H1 (cell line): ENCODE measurements around the gene FAM177B. TPM values are rescaled to one million over a fixed set of nuclear protein-coding genes. Genes with fewer than 3 reads are reported as not detected.
"Not testable (repeated sequence)": the region's sequence is repeated elsewhere in the genome, so short reads cannot be mapped to it uniquely, and the experiment has no call there.

Experiments used
- CTCF ChIA-PET: fragments of 300-600 bp; sonication (Branson Sonifier 250); formaldehyde crosslinking; loops from one replicate; lab custom pipeline; 2021; ENCODE audit not compliant: partially characterized antibody; lab: Charles Lee
- POLR2A ChIA-PET: fragments of 300-600 bp; sonication (Branson Sonifier 250); formaldehyde crosslinking; loops from one replicate; lab custom pipeline; 2021; ENCODE audit warnings: inconsistent platforms; ENCODE audit not compliant: partially characterized antibody; lab: Charles Lee
- DNase-seq, 2 experiments: peaks; one replicate each; pipeline versions ENCODE4 v3.0.0 to v3.0.0-alpha.2; 2010 to 2022; ENCODE audit warnings: low spot score in 2 of 2, low read depth in 1 of 2, mixed read lengths in 1 of 2
- FAIRE-seq: peaks from 2 replicates; lab custom pipeline; 2011; peaks lifted over from hg19 to GRCh38; lab: Jason Lieb, UNC
- H2AFZ ChIP-seq: 2 replicates; pipeline ENCODE4 v1.8.1; 2012; ENCODE audit warnings: low read length, inconsistent platforms
- H2AK5ac ChIP-seq: 2 replicates; pipeline ENCODE4 v1.6.1; 2013; ENCODE audit warnings: low read depth, low read length
- H2BK120ac ChIP-seq: replicated peaks from 2 replicates; pipeline ENCODE3; 2013; ENCODE audit warnings: low read depth, low read length, inconsistent platforms
- H2BK12ac ChIP-seq: 2 replicates; pipeline ENCODE4 v1.6.1; 2013; ENCODE audit warnings: low read depth, low read length
- H2BK15ac ChIP-seq: 2 replicates; pipeline ENCODE4 v1.6.1; 2013; ENCODE audit warnings: low read length
- H2BK20ac ChIP-seq: 2 replicates; pipeline ENCODE4 v1.6.1; 2013; ENCODE audit warnings: low read length
- H2BK5ac ChIP-seq: 2 replicates; pipeline ENCODE4 v1.6.1; 2013; ENCODE audit warnings: low read depth, low read length
- H3K14ac ChIP-seq: 2 replicates; pipeline ENCODE4 v1.6.1; 2013; ENCODE audit warnings: inconsistent platforms; ENCODE audit not compliant: insufficient read length
- H3K18ac ChIP-seq: 2 replicates; pipeline ENCODE4 v1.6.1; 2013; ENCODE audit warnings: low read length; ENCODE audit errors: extremely low read depth
- H3K23ac ChIP-seq: 2 replicates; pipeline ENCODE4 v1.6.1; 2013; ENCODE audit warnings: inconsistent platforms; ENCODE audit not compliant: insufficient read length
- H3K23me2 ChIP-seq: 2 replicates; pipeline ENCODE4 v1.6.1; 2013; ENCODE audit warnings: low read depth, low read length
- H3K27ac ChIP-seq: 2 replicates; pipeline ENCODE4 v1.6.1; 2011; ENCODE audit warnings: low read depth, low read length, inconsistent platforms
- H3K27me3 ChIP-seq, 4 experiments: replicated peaks in 1 of 4; 1 replicate in 1 of 4; 2 replicates in 3 of 4; pipeline versions ENCODE4 v1.6.1 to v1.8.1; 2011 to 2013; ENCODE audit warnings: low read length in 3 of 4, mild to moderate bottlenecking in 3 of 4, inconsistent platforms in 2 of 4, mixed read lengths in 2 of 4, moderate library complexity in 1 of 4; ENCODE audit not compliant: control insufficient read depth in 3 of 4, insufficient read depth in 3 of 4; ENCODE audit errors: extremely low read depth in 1 of 4
- H3K36me3 ChIP-seq, 4 experiments: 2 replicates each; pipeline versions ENCODE4 v1.6.1 to v1.8.1; 2011 to 2013; ENCODE audit warnings: mild to moderate bottlenecking in 4 of 4, low read length in 3 of 4, moderate library complexity in 2 of 4, control low read depth in 1 of 4, inconsistent platforms in 1 of 4; ENCODE audit not compliant: insufficient read depth in 4 of 4, control insufficient read depth in 2 of 4
- H3K4ac ChIP-seq: replicated peaks from 2 replicates; pipeline ENCODE3; 2013; ENCODE audit warnings: low read length, low read depth, mixed read lengths, inconsistent platforms; ENCODE audit not compliant: insufficient read length
- H3K4me1 ChIP-seq, 4 experiments: replicated peaks in 1 of 4; 1 replicate in 1 of 4; 2 replicates in 3 of 4; pipeline versions ENCODE4 v1.6.1 to v1.8.1; 2011 to 2013; ENCODE audit warnings: low read length in 3 of 4, inconsistent platforms in 2 of 4, mixed read lengths in 1 of 4; ENCODE audit not compliant: insufficient read depth in 4 of 4, control insufficient read depth in 3 of 4
- H3K4me2 ChIP-seq, 2 experiments: 2 replicates each; pipeline versions ENCODE4 v1.6.1 to v1.8.1; 2011 to 2013; ENCODE audit warnings: low read depth in 2 of 2, low read length in 2 of 2, control low read depth in 1 of 2, inconsistent platforms in 1 of 2, mild to moderate bottlenecking in 1 of 2; ENCODE audit not compliant: insufficient read depth in 1 of 2
- H3K4me3 ChIP-seq, 4 experiments: fragments of 200-600, 300-600 bp in 1 of 4; sonication (generic), shearing (Covaris generic), sonication (Bioruptor Twin) in 1 of 4; 2 replicates each; pipeline versions ENCODE4 v1.5.1 to v1.8.1; 2011 to 2016; ENCODE audit warnings: low read length in 4 of 4, low read depth in 3 of 4, control low read depth in 2 of 4, inconsistent platforms in 2 of 4, mild to moderate bottlenecking in 2 of 4, mixed read lengths in 1 of 4, moderate library complexity in 1 of 4; ENCODE audit not compliant: insufficient read depth in 2 of 4; ENCODE audit errors: extremely low read depth in 1 of 4
- H3K56ac ChIP-seq: replicated peaks from 2 replicates; pipeline ENCODE3; 2013; ENCODE audit warnings: low read depth, mild to moderate bottlenecking, mixed read lengths, low read length, inconsistent platforms; ENCODE audit not compliant: insufficient read length
- H3K79me1 ChIP-seq: 2 replicates; pipeline ENCODE4 v1.6.1; 2013; ENCODE audit warnings: low read depth, low read length, control low read depth
- H3K79me2 ChIP-seq, 2 experiments: 2 replicates each; pipeline versions ENCODE4 v1.6.1 to v1.8.1; 2012 to 2013; ENCODE audit warnings: low read length in 2 of 2, mild to moderate bottlenecking in 2 of 2, inconsistent platforms in 1 of 2; ENCODE audit not compliant: insufficient read depth in 2 of 2, control insufficient read depth in 1 of 2
- H3K9ac ChIP-seq, 4 experiments: replicated peaks in 1 of 4; 1 replicate in 1 of 4; 2 replicates in 3 of 4; pipeline versions ENCODE4 v1.6.1 to v1.8.1; 2011 to 2013; ENCODE audit warnings: low read depth in 3 of 4, low read length in 3 of 4, control low read depth in 2 of 4, mild to moderate bottlenecking in 2 of 4, moderate library complexity in 2 of 4, inconsistent platforms in 1 of 4; ENCODE audit errors: extremely low read depth in 1 of 4
- H3K9me3 ChIP-seq, 2 experiments: 2 replicates each; pipeline versions ENCODE4 v1.6.1 to v1.8.1; 2012 to 2013; ENCODE audit warnings: mild to moderate bottlenecking in 2 of 2, moderate library complexity in 2 of 2, control low read depth in 1 of 2, inconsistent platforms in 1 of 2, low read depth in 1 of 2, low read length in 1 of 2, mixed read lengths in 1 of 2; ENCODE audit not compliant: insufficient read depth in 2 of 2
- H4K20me1 ChIP-seq, 2 experiments: replicated peaks in 1 of 2; 2 replicates each; pipeline versions ENCODE3 to v1.8.1; 2011 to 2013; ENCODE audit warnings: inconsistent platforms in 2 of 2, low read length in 2 of 2, mild to moderate bottlenecking in 1 of 2; ENCODE audit not compliant: insufficient read depth in 2 of 2, control insufficient read depth in 1 of 2
- H4K5ac ChIP-seq: 2 replicates; pipeline ENCODE4 v1.6.1; 2013; ENCODE audit warnings: low read length, low read depth, mixed read lengths, inconsistent platforms; ENCODE audit not compliant: insufficient read length
- H4K8ac ChIP-seq: 2 replicates; pipeline ENCODE4 v1.8.0; 2013; ENCODE audit warnings: mild to moderate bottlenecking, moderate library complexity, low read length, inconsistent platforms; ENCODE audit not compliant: insufficient read depth; ENCODE audit errors: extremely low read depth
- H4K91ac ChIP-seq: replicated peaks from 2 replicates; pipeline ENCODE3; 2013; ENCODE audit warnings: low read length, mixed read lengths, inconsistent platforms; ENCODE audit not compliant: insufficient read length
- HDAC6 ChIP-seq: IDR thresholded peaks from one replicate; pipeline ENCODE4 v1.7.1; 2012; ENCODE audit warnings: low read depth, mild to moderate bottlenecking, inconsistent platforms, low read length, moderate library complexity
- KDM5A ChIP-seq: fragments of 200-600 bp; IDR thresholded peaks from 2 replicates; pipeline ENCODE4 v1.7.1; 2012; ENCODE audit warnings: mild to moderate bottlenecking, low read length, inconsistent platforms, mixed read lengths
- PHF8 ChIP-seq: fragments of 200-600 bp; sonication (generic); conservative IDR thresholded peaks from 2 replicates; pipeline ENCODE4 v1.7.1; 2012; ENCODE audit warnings: low read depth, mild to moderate bottlenecking, inconsistent platforms, low read length, moderate library complexity
- RFX5 ChIP-seq: IDR thresholded peaks from 2 replicates; pipeline ENCODE4 v1.6.1; 2011; ENCODE audit warnings: low read depth, low read length, improper control_type of control experiment, borderline replicate concordance
- SAP30 ChIP-seq: fragments of 300-600 bp; sonication (generic); IDR thresholded peaks from 2 replicates; pipeline ENCODE4 v1.7.1; 2012; ENCODE audit warnings: low read length, moderate library complexity, mild to moderate bottlenecking, inconsistent platforms; ENCODE audit not compliant: insufficient read depth, insufficient replicate concordance
- SRF ChIP-seq: IDR thresholded peaks from 2 replicates; pipeline ENCODE4 v1.6.1; 2011; ENCODE audit warnings: mild to moderate bottlenecking, low read depth, low read length, moderate library complexity
- WGBS, 2 experiments: shearing (Covaris generic) in 1 of 2; methylation state at CpG; one replicate each; pipeline versions ENCODE4 v1.1.6 to v1.1.7; 2013 to 2015; ENCODE audit warnings: low lambda C conversion rate in 2 of 2, mixed read lengths in 2 of 2, inconsistent platforms in 1 of 2, low coverage in 1 of 2, missing lambda C conversion rate in 1 of 2; ENCODE audit not compliant: insufficient replicate concordance in 2 of 2, insufficient coverage in 1 of 2, insufficient read length in 1 of 2; ENCODE audit errors: extremely low coverage in 1 of 2, missing lambda C conversion rate in 1 of 2; 5-methylcytosine and 5-hydroxymethylcytosine counted together
- polyA plus RNA-seq, 7 experiments: library from polyadenylated mRNA; depleted of rRNA in 3 of 7; stranded (reverse) in 5 of 7; unstranded in 2 of 7; fragments of >200 nt in 5 of 7; fragments of 200-250 nt in 2 of 7; gene quantifications; 1 replicate in 5 of 7; 2 replicates in 1 of 7; 4 replicates in 1 of 7; pipeline versions ENCODE4 v1.2.1 to v1.2.3, GENCODE V29; 2011 to 2013; ENCODE audit warnings: missing spikeins in 2 of 7, mixed read lengths in 2 of 7
- total RNA-seq: library from RNA; stranded (reverse); fragmentation: NEBNext Ultra II Directional; extraction: Animal tissue kit (Norgen Biotek cat#: 25700); gene quantifications from 2 replicates; pipeline ENCODE4 v1.2.1, GENCODE V29; 2021

The FAM177B gene
- total and polyA plus RNA-seq, 2 of the 8 experiments (the other 6 are each of a cell fraction or from before 2014, with no cell fraction given), result 0.06 TPM; not detected in 1

DNA sequence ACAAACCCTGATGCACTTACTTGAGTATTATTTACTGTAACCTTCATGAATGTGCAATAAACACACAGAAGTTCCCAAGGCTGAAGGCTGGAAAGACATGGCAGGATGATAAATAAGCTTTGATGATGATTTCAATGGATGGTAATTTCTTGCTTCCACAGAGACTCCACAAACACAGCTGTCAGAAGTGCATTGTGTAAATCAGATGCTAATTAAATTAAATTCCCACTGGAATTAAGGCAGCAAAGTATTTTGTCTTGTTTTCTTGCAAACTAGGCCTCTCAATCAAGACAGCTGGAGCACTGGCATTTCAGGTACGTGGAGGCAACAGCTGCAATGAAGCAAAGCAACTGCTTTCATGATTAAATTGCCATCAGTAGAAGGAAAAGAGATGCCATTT, 24.1 kb downstream of the FAM177B start (continued):
- no peak for TF ChIP-seq RFX5
- TF ChIP-seq HDAC6, result no peak
- no peak for TF ChIP-seq PHF8
- TF ChIP-seq SAP30, result no peak
- no peak for TF ChIP-seq KDM5A
- no peak for TF ChIP-seq SRF

DNA sequence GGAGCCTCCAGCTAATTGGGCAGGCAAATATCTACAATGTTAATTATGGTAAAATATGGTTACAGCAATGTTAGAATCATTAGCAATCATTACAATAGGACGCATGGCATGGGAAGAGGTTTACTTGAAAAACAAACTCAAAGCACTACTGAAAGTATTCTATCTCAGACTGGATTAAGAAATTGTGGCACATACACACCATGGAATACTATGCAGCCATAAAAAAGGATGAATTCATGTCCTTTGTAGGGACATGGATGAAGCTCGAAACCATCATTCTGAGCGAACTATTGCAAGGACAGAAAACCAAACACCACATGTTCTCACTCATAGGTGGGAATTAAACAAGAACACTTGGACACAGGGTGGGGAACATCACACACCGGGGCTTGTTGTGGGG, 25.2 kb downstream of the FAM177B start:
- H3K4me3 ChIP-seq, H4K20me1 ChIP-seq, H2BK15ac ChIP-seq, FAIRE-seq, H3K9ac ChIP-seq, H3K18ac ChIP-seq, H3K4ac ChIP-seq, DNase-seq, H3K56ac ChIP-seq, H2AK5ac ChIP-seq, CTCF ChIA-PET, H3K27me3 ChIP-seq, H3K4me1 ChIP-seq, H3K4me2 ChIP-seq, H2BK5ac ChIP-seq, H3K79me1 ChIP-seq, H4K5ac ChIP-seq, H3K79me2 ChIP-seq, H4K91ac ChIP-seq, H3K23ac ChIP-seq, H3K14ac ChIP-seq, H2BK20ac ChIP-seq, H3K27ac ChIP-seq, POLR2A ChIA-PET, H3K9me3 ChIP-seq, H3K36me3 ChIP-seq, H4K8ac ChIP-seq, H3K23me2 ChIP-seq, H2AFZ ChIP-seq, H2BK12ac ChIP-seq, H2BK120ac ChIP-seq: not testable (repeated sequence)
- 42% methylated on average over 2 of the region's 4 CpGs; no CpG with 5 or more reads in 1 of the 2 experiments for WGBS, 2 experiments
